HG03097 (cell line): ENCODE results near the gene METRN.
A peak's percentile ranks its signal among the peaks of the same experiment; 100 is the strongest.
"Not testable (repeated sequence)": the region's sequence is repeated elsewhere in the genome, so short reads cannot be mapped to it uniquely, and the experiment has no call there.

Experiments
- ATAC-seq: cut with Tn5 transposase; IDR thresholded peaks from one replicate; pipeline ENCODE4 v1.9.1; 2021; ENCODE audit not compliant: unreplicated experiment, low FRiP score

METRN gene

GRCh38 chr16:733382-734207 lies 18.7 kb downstream of the METRN start:
- ATAC-seq, result no peak

GRCh38 chr16:734208-734980 lies 19.5 kb downstream of the METRN start:
- ATAC-seq, result no peak

- ATAC-seq, result no peak
These were observed 20.3 kb downstream of the METRN start for GRCh38 chr16:734981-735881.

DNA sequence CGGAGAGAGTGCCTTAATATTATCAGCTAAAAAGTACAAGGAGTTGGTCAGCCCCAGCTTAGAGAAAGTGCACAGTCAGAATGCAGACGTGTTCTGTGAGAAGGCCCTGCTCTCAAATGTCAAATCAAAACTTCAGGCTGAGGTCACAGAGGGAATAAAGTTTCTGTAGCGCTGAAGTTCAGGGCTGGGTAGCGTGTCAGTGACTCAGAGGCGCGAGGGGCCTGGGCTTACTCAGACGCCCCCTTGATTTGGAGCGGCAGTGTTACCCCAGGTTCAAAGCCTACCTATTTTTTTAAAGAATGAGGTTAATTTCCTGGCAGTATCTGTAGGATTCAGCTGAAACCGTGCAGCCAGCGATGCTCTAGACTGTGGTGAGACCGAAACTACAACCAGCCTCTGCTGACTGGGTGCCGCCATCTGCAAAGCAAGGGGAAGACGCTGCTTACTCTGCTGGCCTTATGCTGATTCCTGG lies 21.1 kb downstream of the METRN start:
- no peak for ATAC-seq

DNA sequence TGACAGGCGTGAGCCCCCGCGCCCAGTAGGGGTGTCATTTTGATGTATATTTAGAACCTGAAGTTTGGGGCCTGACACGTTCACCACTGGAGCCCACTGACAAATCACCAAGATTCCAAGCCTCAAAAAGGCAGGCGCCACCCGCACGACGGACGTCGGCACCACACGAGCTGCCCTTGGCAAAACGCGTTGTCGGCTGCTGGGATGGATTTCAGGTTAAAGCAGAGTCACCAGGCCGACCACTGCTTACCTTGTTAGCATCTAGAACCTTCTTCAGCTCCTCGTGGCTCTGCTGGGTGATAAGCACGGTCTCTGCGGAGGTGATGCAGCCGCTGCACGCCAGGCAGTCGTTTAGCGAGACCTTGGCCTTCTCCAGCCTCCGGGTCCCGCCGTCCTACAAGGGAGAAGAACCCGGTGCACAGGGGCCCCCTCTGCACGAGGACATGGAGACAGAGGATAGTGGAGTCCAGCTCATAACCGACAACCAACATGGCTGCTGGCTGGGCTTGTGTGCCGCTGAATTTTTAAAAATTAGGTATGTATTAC lies 22.1 kb downstream of the METRN start:
- ATAC-seq, result no peak

- no peak for ATAC-seq
These were observed 24.9 kb downstream of the METRN start for GRCh38 chr16:739560-740458.

- ATAC-seq, result peak; percentile 15
These were observed 25.5 kb downstream of the METRN start for GRCh38 chr16:740459-740763.

- ATAC-seq, result peak; percentile 80
These were observed 26.0 kb downstream of the METRN start, which contains the start of gene CIAO3 for GRCh38 chr16:740764-741505. Gene CIAO3 (minus strand): TSS chr16:740997. CDS start chr16:740985, 12 bp downstream.

DNA sequence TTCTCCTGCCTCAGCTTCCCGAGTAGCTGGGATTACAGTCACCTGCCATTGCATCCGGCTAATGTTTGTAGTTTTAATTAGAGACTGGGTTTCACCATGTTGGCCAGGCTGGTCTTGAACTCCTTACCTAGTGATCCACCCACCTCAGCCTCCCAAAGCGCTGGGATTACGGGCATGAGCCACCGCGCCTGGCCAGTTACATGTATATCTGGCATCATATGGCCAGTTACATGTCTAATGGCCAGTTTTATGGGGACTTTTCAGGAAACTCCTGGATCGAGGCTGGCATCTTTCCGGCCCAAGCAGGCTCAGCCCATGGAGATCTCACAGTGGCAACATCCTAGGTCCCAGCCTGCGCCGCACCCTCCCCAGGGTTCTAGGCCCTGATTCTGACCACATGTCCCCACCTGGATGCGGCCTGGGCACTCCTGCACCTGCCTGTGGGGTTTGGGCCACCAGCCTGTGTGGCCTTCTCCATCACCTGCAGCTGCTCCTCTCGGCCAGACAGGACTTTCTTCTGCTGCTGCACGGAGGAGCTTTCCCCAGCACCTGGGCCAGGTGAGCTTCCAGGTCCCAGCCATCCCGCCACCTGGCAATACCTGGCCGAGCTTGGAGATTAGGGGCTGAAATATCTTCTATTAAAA lies 27.2 kb downstream of the METRN start:
- no peak for ATAC-seq

DNA sequence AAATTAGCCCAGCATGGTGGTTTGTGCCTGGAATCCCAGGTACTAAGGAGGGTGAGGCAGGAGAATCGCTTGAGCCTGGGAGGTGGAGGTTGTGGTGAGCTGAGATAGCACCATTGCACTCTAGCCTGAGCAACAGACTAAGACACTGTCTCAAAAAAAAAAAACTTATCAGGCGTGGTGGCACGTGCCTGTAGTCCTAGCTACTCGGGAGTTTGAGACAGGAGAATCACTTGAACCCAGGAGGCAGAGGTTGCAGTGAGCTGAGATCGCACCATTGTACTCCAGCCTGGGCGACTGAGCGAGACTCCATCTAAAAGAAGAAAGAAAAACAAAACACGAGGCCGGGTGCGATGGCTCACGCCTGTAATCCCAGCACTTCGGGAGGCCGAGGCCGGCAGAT lies 28.0 kb downstream of the METRN start:
- ATAC-seq, result not testable (repeated sequence)

GRCh38 chr16:743794-744500 lies 29.0 kb downstream of the METRN start:
- ATAC-seq, result no peak

GRCh38 chr16:745739-746138 lies 30.8 kb downstream of the METRN start:
- ATAC-seq, result no peak

DNA sequence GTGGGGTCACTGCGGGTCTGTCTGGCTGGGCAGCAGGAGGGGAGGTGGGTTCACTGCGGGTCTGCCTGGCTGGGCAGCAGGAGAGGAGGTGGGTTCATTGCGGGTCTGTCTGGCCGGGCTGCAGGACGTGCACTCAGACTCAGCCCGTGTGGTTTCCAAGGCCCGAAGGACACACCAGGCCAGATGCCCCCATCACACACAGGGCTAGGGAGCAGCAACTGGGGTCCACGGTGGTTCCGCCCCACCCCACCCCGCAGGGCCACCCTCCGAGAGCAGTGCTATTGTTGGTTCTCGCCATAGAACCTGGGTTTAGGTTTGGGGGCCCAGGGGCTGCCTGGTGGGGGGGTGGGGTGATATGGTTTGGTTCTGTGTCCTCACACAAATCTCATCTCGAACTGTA lies 31.7 kb downstream of the METRN start:
- ATAC-seq, result no peak

GRCh38 chr16:747978-748746 lies 33.2 kb downstream of the METRN start:
- no peak for ATAC-seq

- no peak for ATAC-seq
These were observed 34.1 kb downstream of the METRN start for GRCh38 chr16:749010-749409.

- ATAC-seq, result no peak
These were observed 35.6 kb downstream of the METRN start for GRCh38 chr16:750485-750884.
